Effector memory CD4-positive, alpha-beta T cell (primary cell): ENCODE data around the gene RBM23.
"Not testable (repeated sequence)": the region's sequence is repeated elsewhere in the genome, so short reads cannot be mapped to it uniquely, and the experiment has no call there.

ENCODE experiments used
- DNase-seq, 3 donors: peaks; one replicate each; pipeline ENCODE4 v3.0.0-alpha.2; 2020
- H3K27ac ChIP-seq: 2 replicates; pipeline ENCODE4 v1.7.0; 2013; ENCODE audit warnings: mild to moderate bottlenecking, low read length, moderate library complexity; ENCODE audit not compliant: insufficient read depth, poor library complexity, severe bottlenecking
- H3K27me3 ChIP-seq: replicated peaks from 2 replicates; pipeline ENCODE4 v1.7.0; 2013; ENCODE audit warnings: mild to moderate bottlenecking, low read length; ENCODE audit not compliant: insufficient read depth, control insufficient read depth, poor library complexity, severe bottlenecking
- H3K36me3 ChIP-seq: 2 replicates; pipeline ENCODE4 v1.7.0; 2013; ENCODE audit warnings: mild to moderate bottlenecking, low read length, moderate library complexity; ENCODE audit not compliant: control insufficient read depth, insufficient read depth
- H3K4me1 ChIP-seq: 2 replicates; pipeline ENCODE4 v1.7.0; 2013; ENCODE audit warnings: low read length, mild to moderate bottlenecking; ENCODE audit not compliant: control insufficient read depth, insufficient read depth, poor library complexity, severe bottlenecking
- H3K4me3 ChIP-seq: 2 replicates; pipeline ENCODE4 v1.7.0; 2013; ENCODE audit warnings: low read length, low read depth, mild to moderate bottlenecking; ENCODE audit not compliant: insufficient read depth, poor library complexity, severe bottlenecking
- H3K9me3 ChIP-seq: 2 replicates; pipeline ENCODE4 v1.7.0; 2013; ENCODE audit warnings: mild to moderate bottlenecking, low read length, moderate library complexity; ENCODE audit not compliant: control insufficient read depth

The RBM23 gene

DNA sequence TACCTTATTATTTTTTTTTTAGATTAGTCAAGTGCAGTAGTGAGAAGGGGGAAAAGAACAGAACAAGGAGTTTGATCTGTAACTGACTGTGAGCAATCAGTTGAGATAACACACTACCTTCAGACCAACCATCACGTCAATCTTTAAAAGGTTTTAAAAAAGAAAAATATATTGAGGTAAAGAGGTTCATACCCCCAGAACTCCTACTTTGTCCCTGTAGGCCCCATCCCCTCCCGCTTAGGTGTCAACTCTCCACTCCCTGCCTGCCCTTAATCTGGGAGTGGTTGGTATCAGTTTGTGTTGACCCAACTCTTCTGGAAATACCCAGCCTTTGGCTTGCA, 66.4 kb downstream of the RBM23 start:
- no peak for DNase-seq
- H3K27ac ChIP-seq, result no peak overlapping the region
- no peak overlapping the region for H3K4me3 ChIP-seq
- H3K4me1 ChIP-seq, result no peaks in the 10 kb centered on the region
- no peaks in the 10 kb centered on the region for H3K36me3 ChIP-seq
- H3K9me3 ChIP-seq, result no peaks in the 10 kb centered on the region
- no peaks in the 10 kb centered on the region for H3K27me3 ChIP-seq

DNA sequence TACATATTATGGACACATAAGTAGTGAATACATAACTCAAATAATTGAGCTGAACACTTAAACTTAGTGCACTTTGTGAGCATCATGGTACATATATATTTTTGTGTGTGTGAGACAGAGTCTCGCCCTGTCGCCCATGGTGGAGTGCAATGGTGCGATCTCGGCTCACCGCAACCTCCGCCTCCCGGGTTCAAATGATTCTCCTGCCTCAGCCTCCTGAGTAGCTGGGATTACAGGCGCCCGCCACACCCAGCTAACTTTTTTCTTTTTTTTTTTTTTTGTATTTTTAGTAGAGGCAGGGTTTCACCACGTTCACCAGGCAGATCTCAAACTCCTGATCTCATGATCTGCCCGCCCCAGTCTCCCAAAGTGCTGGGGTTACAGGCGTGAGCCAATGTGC, 66.8 kb downstream of the RBM23 start:
- not testable (repeated sequence) for H3K4me1 ChIP-seq, H3K27ac ChIP-seq, H3K27me3 ChIP-seq, H3K36me3 ChIP-seq, H3K9me3 ChIP-seq, DNase-seq, H3K4me3 ChIP-seq

DNA sequence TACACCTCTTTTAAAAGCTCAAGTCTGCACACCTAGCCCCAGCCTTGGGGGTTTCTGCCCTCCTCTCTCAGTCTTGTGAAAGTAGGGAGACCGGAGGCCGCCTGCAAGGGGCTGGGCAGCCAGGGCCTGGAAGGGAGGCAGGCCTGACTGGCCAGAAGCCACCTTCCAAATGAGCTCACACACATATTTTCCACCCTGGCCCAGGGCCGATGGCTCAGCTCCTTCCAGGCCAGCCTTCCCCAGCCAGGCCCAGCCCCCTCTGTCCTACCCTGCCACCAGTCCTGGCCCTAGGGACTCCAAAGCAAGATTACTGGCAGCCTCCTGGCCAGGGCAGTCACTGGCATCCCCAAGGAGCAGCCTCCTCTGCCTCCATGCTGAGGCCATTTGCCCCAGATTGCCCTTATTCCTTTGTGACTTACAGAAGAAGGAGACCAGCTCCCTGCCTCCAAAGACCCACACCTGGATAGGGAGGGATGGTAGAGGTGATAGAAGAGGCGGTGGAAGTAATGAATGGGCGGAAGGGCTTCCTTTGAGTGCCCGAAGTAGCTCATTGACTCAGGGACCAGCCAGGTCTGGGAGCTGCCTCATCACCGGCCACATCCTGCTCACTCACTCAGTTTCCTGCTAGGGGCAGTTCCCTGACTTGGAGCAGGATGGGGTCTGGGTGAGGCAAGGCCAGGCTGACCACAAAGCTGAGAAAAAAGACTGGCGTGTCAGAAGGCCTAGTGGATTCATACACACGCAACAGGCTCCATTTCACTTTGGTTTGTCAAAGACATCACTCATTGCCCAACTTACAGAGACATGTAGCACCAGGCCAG, 67.8 kb downstream of the RBM23 start:
- DNase-seq, result no peak
- Histone ChIP-seq H3K4me3 (no peak overlapping the region), H3K27ac (no peak overlapping the region), H3K27me3 (no peaks in the 10 kb centered on the region), H3K36me3 (no peaks in the 10 kb centered on the region), H3K9me3 (no peaks in the 10 kb centered on the region), H3K4me1 (no peaks in the 10 kb centered on the region)

DNA sequence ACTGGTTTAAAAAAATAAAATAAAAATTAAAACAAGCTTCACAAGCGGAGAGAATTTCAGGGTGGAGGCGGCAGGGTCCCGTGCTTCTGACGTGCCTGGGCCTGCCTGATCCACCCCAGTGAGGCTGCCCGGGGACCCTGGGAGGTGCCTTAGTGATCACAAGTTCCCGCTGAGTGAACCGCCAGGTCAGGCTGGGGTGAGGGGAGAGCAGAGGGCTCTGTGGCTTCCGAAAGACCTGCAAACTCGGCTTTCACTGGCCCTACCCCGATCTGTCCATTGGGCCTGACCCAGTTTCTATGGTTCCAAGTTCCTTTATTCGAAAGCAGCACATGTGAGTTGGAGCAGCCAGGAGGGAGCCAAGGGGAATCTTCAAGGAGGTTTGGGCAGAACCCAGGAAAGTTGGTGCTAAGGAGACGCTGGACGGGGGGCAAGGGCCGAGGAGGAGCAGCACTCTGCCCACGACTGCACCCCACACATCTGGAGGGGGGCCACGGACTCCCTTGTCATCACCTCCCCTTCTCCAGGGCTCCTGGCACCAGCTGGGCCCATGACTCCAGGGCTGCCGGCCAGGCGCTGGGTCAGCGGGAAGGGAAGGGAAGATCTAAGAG, 69.6 kb downstream of the RBM23 start:
- Histone ChIP-seq H3K36me3 (no peaks in the 10 kb centered on the region), H3K27ac (no peak overlapping the region), H3K4me3 (no peak overlapping the region), H3K4me1 (no peaks in the 10 kb centered on the region), H3K27me3 (no peaks in the 10 kb centered on the region), H3K9me3 (no peaks in the 10 kb centered on the region)
- no peak for DNase-seq

DNA sequence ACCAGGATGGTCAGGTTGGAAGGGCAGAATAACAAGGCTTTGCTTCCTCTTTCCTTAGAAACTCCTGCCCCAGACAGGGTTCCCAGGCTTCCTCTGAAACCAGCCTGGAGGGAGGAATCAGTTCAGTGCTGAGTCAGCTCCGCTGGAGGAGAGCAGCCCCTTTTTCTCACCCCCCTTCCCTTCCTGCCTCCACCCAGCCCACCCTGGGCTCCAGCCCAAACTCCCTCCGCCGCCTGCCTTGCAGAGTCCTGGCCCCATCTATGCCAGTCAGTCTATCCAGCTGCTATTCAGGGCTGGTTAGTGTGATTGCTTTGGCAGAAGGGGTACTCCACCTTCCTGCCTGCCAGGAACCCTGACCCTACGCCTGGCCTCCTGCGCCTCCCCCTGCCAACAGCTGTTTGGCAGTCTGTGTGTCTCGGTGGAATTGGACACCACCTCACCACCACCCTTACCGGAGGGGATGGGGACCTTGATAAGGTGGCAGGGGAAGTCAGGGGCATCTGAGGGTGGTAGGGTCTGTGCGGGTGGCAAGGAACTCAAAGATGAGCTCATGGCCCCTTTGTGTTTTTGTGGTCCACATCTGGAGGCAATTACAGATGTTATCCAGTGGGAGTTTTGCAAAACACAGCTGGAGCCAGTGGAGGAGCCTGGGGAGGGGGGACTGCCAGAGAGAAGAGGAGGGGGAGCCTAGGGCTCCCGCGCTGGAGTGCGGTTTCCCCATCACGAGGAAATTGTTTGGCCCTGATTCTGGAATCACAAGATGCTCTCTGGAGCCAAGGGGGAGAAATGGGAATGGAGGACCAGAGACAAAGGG, 70.4 kb downstream of the RBM23 start:
- H3K27ac ChIP-seq, result no peak overlapping the region
- no peaks in the 10 kb centered on the region for H3K36me3 ChIP-seq
- H3K27me3 ChIP-seq, result no peaks in the 10 kb centered on the region
- no peak for DNase-seq
- no peak overlapping the region for H3K4me3 ChIP-seq
- no peaks in the 10 kb centered on the region for H3K9me3 ChIP-seq
- H3K4me1 ChIP-seq, result no peaks in the 10 kb centered on the region

DNA sequence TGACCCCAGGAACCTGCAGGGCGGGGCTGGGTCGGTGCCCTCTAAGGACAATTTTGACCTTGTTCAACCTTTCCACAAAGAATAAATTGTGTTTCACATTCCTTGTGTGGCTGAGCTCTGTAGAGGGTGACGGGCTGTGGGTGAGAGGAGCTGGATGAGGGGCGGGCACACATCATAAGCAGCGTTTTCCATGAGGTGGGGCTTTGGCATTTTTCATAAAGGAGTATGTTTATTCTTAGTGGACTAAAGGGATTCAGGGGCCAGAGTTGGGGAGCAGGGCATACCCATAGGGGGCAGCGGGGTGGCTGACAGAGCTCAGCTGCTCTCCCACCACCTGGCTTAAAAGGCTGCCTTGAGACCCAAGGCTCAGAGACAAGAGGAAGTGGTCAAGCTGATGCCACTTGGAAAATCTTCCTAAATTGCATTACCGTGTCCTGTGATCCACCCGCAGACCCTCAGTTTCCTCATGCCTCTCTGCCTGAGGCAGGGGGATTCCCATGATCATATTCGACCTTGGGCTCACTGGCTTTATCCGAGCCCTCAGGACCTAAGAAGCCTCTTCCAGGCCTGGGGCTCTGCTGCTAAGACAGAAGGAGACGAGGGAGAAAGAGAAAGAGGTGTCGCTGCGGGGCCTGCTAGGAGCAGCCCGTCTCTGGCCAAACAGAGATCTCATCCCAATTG, 71.1 kb downstream of the RBM23 start:
- Histone ChIP-seq H3K27me3 (no peaks in the 10 kb centered on the region), H3K36me3 (no peaks in the 10 kb centered on the region), H3K4me1 (no peaks in the 10 kb centered on the region), H3K4me3 (no peak overlapping the region), H3K27ac (no peak overlapping the region), H3K9me3 (no peaks in the 10 kb centered on the region)
- DNase-seq, result no peak

DNA sequence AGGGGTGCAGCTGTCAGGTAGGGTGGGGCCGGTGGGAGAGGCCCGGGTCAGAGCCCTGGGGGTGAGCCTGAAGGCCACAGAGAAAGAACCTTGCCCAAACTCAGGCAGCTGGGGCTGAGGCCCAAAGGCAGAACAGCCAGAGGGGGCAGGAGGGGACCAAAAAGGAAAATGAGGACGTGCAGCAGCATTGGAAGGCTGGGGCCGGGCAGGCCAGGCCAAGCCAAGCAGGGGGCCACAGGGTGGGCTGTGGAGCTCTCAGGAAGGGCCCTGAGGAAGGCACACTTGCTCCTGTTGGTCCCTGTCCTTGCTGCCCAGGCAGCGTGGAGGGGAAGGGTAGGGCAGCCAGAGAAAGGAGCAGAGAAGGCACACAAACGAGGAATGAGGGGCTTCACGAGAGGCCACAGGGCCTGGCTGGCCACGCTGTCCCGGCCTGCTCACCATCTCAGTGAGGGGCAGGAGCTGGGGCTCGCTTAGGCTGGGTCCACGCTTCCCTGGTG, 72.1 kb downstream of the RBM23 start:
- Histone ChIP-seq H3K27ac (no peak overlapping the region), H3K9me3 (no peaks in the 10 kb centered on the region), H3K27me3 (no peaks in the 10 kb centered on the region), H3K36me3 (no peaks in the 10 kb centered on the region), H3K4me3 (no peak overlapping the region), H3K4me1 (no peaks in the 10 kb centered on the region)
- DNase-seq, result no peak

DNA sequence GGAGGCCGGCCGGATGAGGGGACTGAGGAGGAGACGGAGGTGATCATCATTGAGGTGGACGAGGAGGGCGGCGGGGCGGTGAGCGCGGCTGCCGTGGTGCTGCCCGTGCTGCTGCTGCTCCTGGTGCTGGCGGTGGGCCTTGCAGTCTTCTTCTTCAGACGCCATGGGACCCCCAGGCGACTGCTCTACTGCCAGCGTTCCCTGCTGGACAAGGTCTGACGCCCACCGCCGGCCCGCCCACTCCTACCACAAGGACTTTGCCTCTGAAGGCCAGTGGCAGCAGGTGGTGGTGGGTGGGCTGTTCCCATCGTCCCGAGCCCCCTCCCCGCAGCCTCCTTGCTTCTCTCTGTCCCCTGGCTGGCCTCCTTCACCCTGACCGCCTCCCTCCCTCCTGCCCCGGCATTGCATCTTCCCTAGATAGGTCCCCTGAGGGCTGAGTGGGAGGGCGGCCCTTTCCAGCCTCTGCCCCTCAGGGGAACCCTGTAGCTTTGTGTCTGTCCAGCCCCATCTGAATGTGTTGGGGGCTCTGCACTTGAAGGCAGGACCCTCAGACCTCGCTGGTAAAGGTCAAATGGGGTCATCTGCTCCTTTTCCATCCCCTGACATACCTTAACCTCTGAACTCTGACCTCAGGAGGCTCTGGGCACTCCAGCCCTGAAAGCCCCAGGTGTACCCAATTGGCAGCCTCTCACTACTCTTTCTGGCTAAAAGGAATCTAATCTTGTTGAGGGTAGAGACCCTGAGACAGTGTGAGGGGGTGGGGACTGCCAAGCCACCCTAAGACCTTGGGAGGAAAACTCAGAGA, 72.9 kb downstream of the RBM23 start:
- H3K9me3 ChIP-seq, result no peaks in the 10 kb centered on the region
- no peaks in the 10 kb centered on the region for H3K36me3 ChIP-seq
- DNase-seq, result no peak
- no peaks in the 10 kb centered on the region for H3K4me1 ChIP-seq
- no peaks in the 10 kb centered on the region for H3K27me3 ChIP-seq
- no peak overlapping the region for H3K27ac ChIP-seq
- no peak overlapping the region for H3K4me3 ChIP-seq

DNA sequence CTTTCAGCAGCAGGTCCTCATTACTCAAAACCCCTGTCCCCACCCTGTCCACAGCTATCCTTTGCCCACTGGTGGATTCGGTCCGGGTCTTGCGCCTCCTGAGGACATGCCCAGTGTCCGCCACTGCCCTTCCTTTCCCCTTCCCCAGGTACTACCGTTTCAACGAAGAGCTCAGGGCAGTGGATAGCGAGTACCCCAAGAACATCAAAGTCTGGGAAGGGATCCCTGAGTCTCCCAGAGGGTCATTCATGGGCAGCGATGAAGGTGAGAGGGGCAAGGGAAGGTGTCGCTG, 73.9 kb downstream of the RBM23 start:
- Histone ChIP-seq H3K27ac (no peak overlapping the region), H3K4me3 (no peak overlapping the region), H3K4me1 (no peaks in the 10 kb centered on the region), H3K9me3 (no peaks in the 10 kb centered on the region), H3K27me3 (no peaks in the 10 kb centered on the region), H3K36me3 (no peaks in the 10 kb centered on the region)
- no peak for DNase-seq
